ENCODE results near the gene ITIH5.

Gene ITIH5

GRCh38 chr10:7625836-7626235, 40.9 kb downstream of the ITIH5 start:
- no peak for DNase-seq

GRCh38 chr10:7625009-7625408, 41.8 kb downstream of the ITIH5 start:
- no peak for DNase-seq

- no peak for DNase-seq
These were observed 43.8 kb downstream of the ITIH5 start for GRCh38 chr10:7622969-7623368.

- no peak for DNase-seq
These were observed 48.3 kb downstream of the ITIH5 start for GRCh38 chr10:7618461-7618860.

GRCh38 chr10:7611909-7612308, 54.9 kb downstream of the ITIH5 start:
- no peak for DNase-seq

- no peak for DNase-seq
These were observed 55.9 kb downstream of the ITIH5 start for GRCh38 chr10:7610651-7611389.

- DNase-seq: no peak
These were observed 56.7 kb downstream of the ITIH5 start for GRCh38 chr10:7610026-7610425.

GRCh38 chr10:7609556-7609955, 57.2 kb downstream of the ITIH5 start:
- DNase-seq: no peak

- no peak for DNase-seq
These were observed 58.8 kb downstream of the ITIH5 start for GRCh38 chr10:7608001-7608400.

- DNase-seq: no peak
These were observed 59.8 kb downstream of the ITIH5 start for GRCh38 chr10:7606951-7607404.

GRCh38 chr10:7605565-7606295, 61.0 kb downstream of the ITIH5 start:
- DNase-seq: no peak

- no peak for DNase-seq
These were observed 65.6 kb downstream of the ITIH5 start for GRCh38 chr10:7601023-7601656.

GRCh38 chr10:7598771-7599170, 68.0 kb downstream of the ITIH5 start:
- no peak for DNase-seq

GRCh38 chr10:7596356-7596755, 70.4 kb downstream of the ITIH5 start:
- no peak for DNase-seq

GRCh38 chr10:7593905-7594304, 72.9 kb downstream of the ITIH5 start:
- no peak for DNase-seq

GRCh38 chr10:7593063-7593462, 73.7 kb downstream of the ITIH5 start:
- DNase-seq: no peak

GRCh38 chr10:7592627-7593026, 74.1 kb downstream of the ITIH5 start:
- no peak for DNase-seq

GRCh38 chr10:7590271-7590670, 76.5 kb downstream of the ITIH5 start:
- DNase-seq: no peak

- no peak for DNase-seq
These were observed 77.0 kb downstream of the ITIH5 start for GRCh38 chr10:7589748-7590147.

- DNase-seq: no peak
These were observed 78.9 kb downstream of the ITIH5 start for GRCh38 chr10:7587865-7588188.

- DNase-seq: no peak
These were observed 79.5 kb downstream of the ITIH5 start for GRCh38 chr10:7587168-7587864.

GRCh38 chr10:7585228-7585627, 81.5 kb downstream of the ITIH5 start:
- no peak for DNase-seq

- DNase-seq: no peak
These were observed 83.1 kb downstream of the ITIH5 start for GRCh38 chr10:7583626-7584025.

- no peak for DNase-seq
These were observed 86.2 kb downstream of the ITIH5 start for GRCh38 chr10:7580520-7580919.
